B cell (primary cell): Measurements from ENCODE around the gene STUM. TPM values are rescaled to one million over a fixed set of nuclear protein-coding genes. Genes with fewer than 3 reads are reported as not detected.

ENCODE experiments used
- ATAC-seq: fragments of 200-7000 bp; cut with Tn5 transposase; one replicate; pipeline ENCODE4 v1.10.0; 2021; ENCODE audit warnings: low read depth, mild to moderate bottlenecking, moderate number of reproducible peaks, moderate library complexity
- CTCF ChIA-PET: fragments of 350-600 bp; sonication (Branson Sonifier 250); formaldehyde crosslinking; loops from one replicate; lab custom pipeline; 2021; ENCODE audit warnings: antibody characterized with exemption, inconsistent platforms; lab: Charles Lee
- POLR2A ChIA-PET: fragments of 350-600 bp; sonication (Branson Sonifier 250); formaldehyde crosslinking; loops from one replicate; lab custom pipeline; 2021; ENCODE audit warnings: antibody characterized with exemption; lab: Charles Lee
- DNase-seq: peaks from one replicate; pipeline ENCODE4 v3.0.0; 2013
- H2AFZ ChIP-seq: 2 replicates; pipeline ENCODE4 v1.6.1; 2012; ENCODE audit warnings: mild to moderate bottlenecking, low read depth, low read length; ENCODE audit not compliant: insufficient read depth, poor library complexity, severe bottlenecking
- H3K27ac ChIP-seq, 2 donors: 1 replicate in 1 of 2; 2 replicates in 1 of 2; pipeline ENCODE4 v1.5.1; 2012 to 2013; ENCODE audit warnings: low read length in 2 of 2, mild to moderate bottlenecking in 2 of 2, moderate library complexity in 1 of 2
- H3K27me3 ChIP-seq, 4 experiments: fragments of 200-600 bp in 1 of 4; sonication (generic) in 1 of 4; replicated peaks in 1 of 4; 1 replicate in 2 of 4; 2 replicates in 2 of 4; pipeline versions ENCODE4 v1.6.1 to v1.7.0; 2013 to 2016; ENCODE audit warnings: low read length in 3 of 4, mild to moderate bottlenecking in 2 of 4, mixed read lengths in 1 of 4, moderate library complexity in 1 of 4; ENCODE audit not compliant: insufficient read depth in 4 of 4, control insufficient read depth in 3 of 4; ENCODE audit errors: control extremely low read depth in 1 of 4
- H3K36me3 ChIP-seq, 2 experiments: replicated peaks in 1 of 2; 1 replicate in 1 of 2; 2 replicates in 1 of 2; pipeline versions ENCODE4 v1.6.1 to v1.7.1; 2013; ENCODE audit warnings: low read length in 1 of 2; ENCODE audit not compliant: insufficient read depth in 2 of 2, control insufficient read depth in 1 of 2; ENCODE audit errors: control extremely low read depth in 1 of 2, extremely low read depth in 1 of 2
- H3K4me1 ChIP-seq, 2 donors: fragments of 200-600 bp in 1 of 2; sonication (generic) in 1 of 2; 1 replicate in 1 of 2; 2 replicates in 1 of 2; pipeline versions ENCODE4 v1.5.1 to v1.6.1; 2013 to 2017; ENCODE audit warnings: low read length in 2 of 2; ENCODE audit not compliant: control insufficient read depth in 2 of 2, insufficient read depth in 2 of 2
- H3K4me2 ChIP-seq: replicated peaks from 2 replicates; pipeline ENCODE3; 2012; ENCODE audit warnings: mild to moderate bottlenecking, low read depth, low read length; ENCODE audit not compliant: poor library complexity, severe bottlenecking
- H3K4me3 ChIP-seq, 5 experiments: fragments of 200-600 bp in 1 of 5; sonication (generic) in 1 of 5; 1 replicate in 3 of 5; 2 replicates in 2 of 5; pipeline versions ENCODE4 v1.5.1 to v1.7.0; 2011 to 2016; ENCODE audit warnings: low read length in 4 of 5, mild to moderate bottlenecking in 4 of 5, low read depth in 2 of 5, control low read depth in 1 of 5, moderate library complexity in 1 of 5; ENCODE audit not compliant: insufficient read depth in 1 of 5; ENCODE audit errors: control extremely low read depth in 1 of 5, extremely low read depth in 1 of 5
- H3K79me2 ChIP-seq: fragments of 200-600 bp; sonication (generic); one replicate; pipeline ENCODE4 v1.6.0; 2016; ENCODE audit warnings: low read length; ENCODE audit not compliant: control insufficient read depth, insufficient read depth
- H3K9ac ChIP-seq: fragments of 200-600 bp; sonication (generic); 2 replicates; pipeline ENCODE4 v1.6.1; 2017; ENCODE audit warnings: mild to moderate bottlenecking, low read length, moderate library complexity
- H3K9me3 ChIP-seq, 3 donors: one replicate each; pipeline versions ENCODE4 v1.6.1 to v1.7.1; 2013; ENCODE audit warnings: low read length in 2 of 3; ENCODE audit not compliant: control insufficient read depth in 2 of 3, insufficient read depth in 1 of 3; ENCODE audit errors: control extremely low read depth in 1 of 3
- H4K20me1 ChIP-seq: 2 replicates; pipeline ENCODE4 v1.6.0; 2012; ENCODE audit warnings: mild to moderate bottlenecking, low read length; ENCODE audit not compliant: insufficient read depth, control insufficient read depth, poor library complexity, severe bottlenecking
- H3K27ac Mint-ChIP-seq: one replicate; pipeline ENCODE4 v1.8.0; 2021; ENCODE audit warnings: mixed read lengths
- H3K27me3 Mint-ChIP-seq: one replicate; pipeline ENCODE4 v1.8.0; 2021; ENCODE audit warnings: mixed read lengths
- H3K4me1 Mint-ChIP-seq: one replicate; pipeline ENCODE4 v1.8.0; 2021; ENCODE audit warnings: mixed read lengths
- H3K4me3 Mint-ChIP-seq: one replicate; pipeline ENCODE4 v1.8.0; 2021; ENCODE audit warnings: mixed read lengths
- H3K9me3 Mint-ChIP-seq: one replicate; pipeline ENCODE4 v1.8.0; 2022; ENCODE audit warnings: mixed read lengths; ENCODE audit not compliant: insufficient read depth
- EZH2 ChIP-seq: IDR thresholded peaks from 2 replicates; pipeline ENCODE4 v1.6.1; 2012; ENCODE audit warnings: borderline replicate concordance, low read depth, mild to moderate bottlenecking, moderate library complexity, low read length; ENCODE audit not compliant: insufficient read depth, poor library complexity, severe bottlenecking
- WGBS: methylation state at CpG from one replicate; pipeline ENCODE4 v1.1.5; 2013; ENCODE audit warnings: missing lambda C conversion rate; ENCODE audit not compliant: insufficient coverage; 5-methylcytosine and 5-hydroxymethylcytosine counted together
- intact Hi-C: fragments of 100-400 bp; cut with micrococcal nuclease; formaldehyde crosslinking; loops from one replicate; pipeline ENCODE4 v1.10.0; 2022
- polyA plus RNA-seq: library from polyadenylated mRNA; depleted of rRNA; stranded (reverse); fragments of >200 nt; gene quantifications from 2 replicates; pipeline ENCODE4 v1.2.3, GENCODE V29; 2012
- total RNA-seq, 2 donors: library from RNA; stranded (reverse); fragments of 120-200 nt in 1 of 2; gene quantifications; 1 replicate in 1 of 2; 2 replicates in 1 of 2; pipeline versions ENCODE4 v1.2.3 to v1.2.4, GENCODE V29; 2013 to 2022
- TF ChIP-seq, protein P1 (sequence below): fragments of 200-600 bp; IDR thresholded peaks from one replicate; pipeline ENCODE4 v1.8.0; 2022; ENCODE audit warnings: antibody characterized with exemption, mild to moderate bottlenecking

STUM gene
- total and polyA plus RNA-seq, 2 donors (not counting 1 experiment from before 2014, with no cell fraction given), result 0.12 to 0.69 TPM

GRCh38 chr1:226657895-226658545, 109.5 kb downstream of the STUM start:
- POLR2A ChIA-PET, result interaction anchor here (0.6 to 0.7 kb wide), 2 partner anchors 17 to 19 kb away, joined by 3 read pairs; no protein-coding TSS in a partner anchor
- Histone ChIP-seq H3K4me2 (no peak overlapping the region), H3K27me3 (no peaks in the 10 kb centered on the region), H3K9ac (no peak overlapping the region), H2AFZ (no peak overlapping the region), H3K4me3 (no peak overlapping the region), H4K20me1 (no peaks in the 10 kb centered on the region), H3K27ac (no peak overlapping the region), H3K9me3 (no peaks in the 10 kb centered on the region), H3K36me3 (peaks cover 3 to 23% of the 10 kb centered on the region in 2 experiments), H3K79me2 (peaks cover 95% of the 10 kb centered on the region), H3K4me1 (peaks cover 31 to 53% of the 10 kb centered on the region in 2 donors)
- Mint-ChIP-seq H3K27me3 (no peaks in the 10 kb centered on the region), H3K9me3 (no peaks in the 10 kb centered on the region), H3K27ac (peak overlapping the region; percentile 69), H3K4me1 (peaks cover 65% of the 10 kb centered on the region), H3K4me3 (no peak overlapping the region)
- CTCF ChIA-PET, result interaction anchor here (0.8 to 1.6 kb wide), 5 partner anchors 14 to 40 kb away, joined by 3 to 4 read pairs (median 3); no protein-coding TSS in a partner anchor
- TF ChIP-seq, protein P1, sequence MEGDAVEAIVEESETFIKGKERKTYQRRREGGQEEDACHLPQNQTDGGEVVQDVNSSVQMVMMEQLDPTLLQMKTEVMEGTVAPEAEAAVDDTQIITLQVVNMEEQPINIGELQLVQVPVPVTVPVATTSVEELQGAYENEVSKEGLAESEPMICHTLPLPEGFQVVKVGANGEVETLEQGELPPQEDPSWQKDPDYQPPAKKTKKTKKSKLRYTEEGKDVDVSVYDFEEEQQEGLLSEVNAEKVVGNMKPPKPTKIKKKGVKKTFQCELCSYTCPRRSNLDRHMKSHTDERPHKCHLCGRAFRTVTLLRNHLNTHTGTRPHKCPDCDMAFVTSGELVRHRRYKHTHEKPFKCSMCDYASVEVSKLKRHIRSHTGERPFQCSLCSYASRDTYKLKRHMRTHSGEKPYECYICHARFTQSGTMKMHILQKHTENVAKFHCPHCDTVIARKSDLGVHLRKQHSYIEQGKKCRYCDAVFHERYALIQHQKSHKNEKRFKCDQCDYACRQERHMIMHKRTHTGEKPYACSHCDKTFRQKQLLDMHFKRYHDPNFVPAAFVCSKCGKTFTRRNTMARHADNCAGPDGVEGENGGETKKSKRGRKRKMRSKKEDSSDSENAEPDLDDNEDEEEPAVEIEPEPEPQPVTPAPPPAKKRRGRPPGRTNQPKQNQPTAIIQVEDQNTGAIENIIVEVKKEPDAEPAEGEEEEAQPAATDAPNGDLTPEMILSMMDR, result no peak
- no peak for TF ChIP-seq EZH2
- ATAC-seq (no peak), DNase-seq (no peak)
- WGBS, result 88% methylated on average over 3 of the region's 10 CpGs
- intact Hi-C loops, result no loop called here

DNA sequence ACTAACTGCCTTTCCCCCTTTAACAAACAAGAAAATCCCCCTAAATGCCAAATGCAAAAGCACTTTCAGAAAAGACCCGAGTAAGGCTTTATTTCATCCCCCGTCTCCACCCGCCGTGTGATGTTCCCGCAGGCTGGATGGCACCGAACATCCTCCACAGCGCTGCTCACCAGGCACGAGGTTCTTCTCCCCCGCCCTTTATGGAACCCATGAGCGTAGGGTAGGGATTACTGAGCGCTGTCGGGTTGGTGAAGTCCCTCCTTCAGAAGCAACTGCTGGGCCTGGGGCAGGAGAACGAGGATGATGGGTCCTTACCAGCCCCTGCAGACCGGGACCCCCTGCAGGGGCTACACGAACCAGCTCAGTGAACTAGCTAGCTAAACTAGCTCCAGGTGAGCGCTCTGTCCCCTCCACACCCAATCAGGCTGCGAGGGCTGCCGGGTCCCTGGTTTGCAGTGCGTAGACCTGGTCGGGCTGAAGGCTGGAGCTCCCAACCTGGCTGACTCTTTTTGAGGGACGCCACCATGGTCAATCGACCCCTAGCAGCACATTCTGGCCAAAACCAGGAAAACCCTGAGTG, 110.1 kb downstream of the STUM start:
- H3K9ac ChIP-seq, result no peak overlapping the region
- ChIA-PET CTCF (interaction anchor here (0.8 to 1.6 kb wide), 6 partner anchors 14 to 53 kb away, joined by 3 to 4 read pairs (median 3); no protein-coding TSS in a partner anchor), POLR2A (interaction anchor here (0.5 to 0.7 kb wide), 3 partner anchors 17 to 73 kb away, joined by 3 to 11 read pairs (median 3); no protein-coding TSS in a partner anchor)
- ATAC-seq, result no peak
- WGBS, result 96% methylated on average over 22 of the region's 22 CpGs
- Mint-ChIP-seq H3K4me3 (no peak overlapping the region), H3K9me3 (no peaks in the 10 kb centered on the region), H3K4me1 (peaks cover 72% of the 10 kb centered on the region), H3K27ac (peak overlapping the region; percentile 69), H3K27me3 (no peaks in the 10 kb centered on the region)
- no peaks in the 10 kb centered on the region for H3K9me3 ChIP-seq
- H3K36me3 ChIP-seq, result peaks cover 3 to 23% of the 10 kb centered on the region in 2 experiments
- TF ChIP-seq, protein P1, result no peak
- no peak for TF ChIP-seq EZH2
- H3K27me3 ChIP-seq, result no peaks in the 10 kb centered on the region
- H3K79me2 ChIP-seq, result peaks cover 97% of the 10 kb centered on the region
- intact Hi-C loops, result no loop called here
- H3K4me2 ChIP-seq, result no peak overlapping the region
- H3K27ac ChIP-seq, result no peak overlapping the region
- DNase-seq, result no peak
- peaks cover 37 to 59% of the 10 kb centered on the region in 2 donors for H3K4me1 ChIP-seq
- H3K4me3 ChIP-seq, result no peak overlapping the region
- peaks cover 5% of the 10 kb centered on the region for H4K20me1 ChIP-seq
- H2AFZ ChIP-seq, result no peak overlapping the region
